Thoracic aorta (tissue), 2 donors: ENCODE measurements around the gene NELFA. TPM values are rescaled to one million over a fixed set of nuclear protein-coding genes. Genes with fewer than 3 reads are reported as not detected.

ENCODE experiments used
- ATAC-seq: fragments of 150-250 bp; one replicate; pipeline ENCODE4 v1.8.0; 2017; ENCODE audit warnings: low read depth; ENCODE audit not compliant: insufficient number of reproducible peaks, low FRiP score
- DNase-seq: peaks from one replicate; pipeline ENCODE4 v3.0.0-alpha.2; 2020; ENCODE audit warnings: low spot score
- H3K27ac ChIP-seq, 2 donors: fragments of 200-600 bp; sonication (generic); 1 replicate in 1 of 2; 2 replicates in 1 of 2; pipeline ENCODE4 v1.5.1; 2016; ENCODE audit warnings: mild to moderate bottlenecking in 2 of 2, moderate library complexity in 2 of 2
- H3K27me3 ChIP-seq: fragments of 200-600 bp; sonication (generic); replicated peaks from 2 replicates; pipeline ENCODE4 v1.6.0; 2016; ENCODE audit warnings: mild to moderate bottlenecking; ENCODE audit not compliant: insufficient read depth
- H3K36me3 ChIP-seq: fragments of 200-600 bp; sonication (generic); one replicate; pipeline ENCODE4 v1.5.1; 2016
- H3K4me1 ChIP-seq, 2 donors: fragments of 200-600 bp; sonication (generic); 1 replicate in 1 of 2; 2 replicates in 1 of 2; pipeline versions ENCODE4 v1.5.1 to v1.6.0; 2016; ENCODE audit warnings: low read depth in 2 of 2, mild to moderate bottlenecking in 1 of 2; ENCODE audit not compliant: control insufficient read depth in 1 of 2
- H3K4me3 ChIP-seq: fragments of 200-600 bp; sonication (generic); 2 replicates; pipeline ENCODE4 v1.5.1; 2016; ENCODE audit warnings: mild to moderate bottlenecking
- H3K9me3 ChIP-seq: fragments of 200-600 bp; sonication (generic); 2 replicates; pipeline ENCODE4 v1.5.1; 2016
- CTCF ChIP-seq: fragments of 200-600 bp; sonication (generic); IDR thresholded peaks from one replicate; pipeline ENCODE4 v1.5.1; 2019; ENCODE audit warnings: antibody characterized with exemption
- total RNA-seq, 2 donors: library from RNA; depleted of rRNA; stranded (reverse); fragments of >200 nt; gene quantifications; one replicate each; pipeline versions ENCODE4 v1.1.0 to v1.2.3, GENCODE V29; 2016

Gene NELFA
- total RNA-seq, 2 donors from 2014 or later = 26.7 to 36.1 TPM

GRCh38 chr4:1968686-1969295, 40.0 kb downstream of the NELFA start:
- no peaks in the 10 kb centered on the region for H3K9me3 ChIP-seq
- no peaks in the 10 kb centered on the region for H3K27me3 ChIP-seq
- ATAC-seq (no peak), DNase-seq (no peak)
- H3K4me3 ChIP-seq = no peak overlapping the region
- no peaks in the 10 kb centered on the region for H3K4me1 ChIP-seq
- H3K27ac ChIP-seq = no peak overlapping the region
- H3K36me3 ChIP-seq = peaks cover 3% of the 10 kb centered on the region
- TF ChIP-seq CTCF = no peak

- Histone ChIP-seq H3K9me3 (no peaks in the 10 kb centered on the region), H3K4me3 (no peak overlapping the region), H3K4me1 (no peaks in the 10 kb centered on the region), H3K27ac (no peak overlapping the region), H3K36me3 (peaks cover 3% of the 10 kb centered on the region), H3K27me3 (no peaks in the 10 kb centered on the region)
- ATAC-seq (no peak), DNase-seq (no peak)
- no peak for TF ChIP-seq CTCF
Measured at GRCh38 chr4:1967512-1968149, 41.1 kb downstream of the NELFA start.

- no peaks in the 10 kb centered on the region for H3K27me3 ChIP-seq
- H3K36me3 ChIP-seq = peaks cover 3% of the 10 kb centered on the region
- no peak for TF ChIP-seq CTCF
- ATAC-seq = no peak
- H3K4me3 ChIP-seq = no peak overlapping the region
- no peak for DNase-seq
- no peaks in the 10 kb centered on the region for H3K9me3 ChIP-seq
- no peak overlapping the region for H3K27ac ChIP-seq
- H3K4me1 ChIP-seq = no peaks in the 10 kb centered on the region
Measured at GRCh38 chr4:1964971-1965370, 43.8 kb downstream of the NELFA start.

- TF ChIP-seq CTCF = no peak
- no peaks in the 10 kb centered on the region for H3K36me3 ChIP-seq
Measured at GRCh38 chr4:1964443-1964842, 44.3 kb downstream of the NELFA start.

GRCh38 chr4:1962980-1963379, 45.8 kb downstream of the NELFA start:
- peaks cover 13% of the 10 kb centered on the region for H3K36me3 ChIP-seq
- no peaks in the 10 kb centered on the region for H3K27me3 ChIP-seq
- DNase-seq (no peak), ATAC-seq (no peak)
- no peak overlapping the region for H3K27ac ChIP-seq
- no peaks in the 10 kb centered on the region for H3K4me1 ChIP-seq
- H3K9me3 ChIP-seq = no peaks in the 10 kb centered on the region
- no peak overlapping the region for H3K4me3 ChIP-seq
- no peak for TF ChIP-seq CTCF

More at GRCh38 chr4:1964443-1964842, 44.3 kb downstream of the NELFA start:
- Histone ChIP-seq H3K4me1 (no peaks in the 10 kb centered on the region), H3K9me3 (no peaks in the 10 kb centered on the region), H3K4me3 (no peak overlapping the region), H3K27ac (no peak overlapping the region), H3K27me3 (no peaks in the 10 kb centered on the region)
- ATAC-seq (no peak), DNase-seq (no peak)
